Panc1 (cell line): ENCODE results near the gene COPS2.

ENCODE experiments used
- CTCF ChIP-seq: fragments of 450-650 bp; IDR thresholded peaks from 2 replicates; pipeline ENCODE4 v1.5.1; 2017; ENCODE audit warnings: mild to moderate bottlenecking
- POLR2AphosphoS5 ChIP-seq: IDR thresholded peaks from 2 replicates; pipeline ENCODE4 v1.6.1; 2012; ENCODE audit warnings: mild to moderate bottlenecking, low read depth, low read length, moderate library complexity
- SIN3A ChIP-seq: IDR thresholded peaks from 2 replicates; pipeline ENCODE4 v1.6.1; 2012; ENCODE audit warnings: low read depth, mild to moderate bottlenecking, low read length, moderate library complexity, borderline replicate concordance; ENCODE audit not compliant: insufficient read depth

GRCh38 chr15:49188933-49189332 is 33.5 kb upstream of the COPS2 start:
- TF ChIP-seq CTCF (no peak), POLR2AphosphoS5 (no peak), SIN3A (no peak)
